Inferior parietal cortex (tissue), 1 donor: ENCODE results near the gene SARDH.
"Not testable (repeated sequence)": the region's sequence is repeated elsewhere in the genome, so short reads cannot be mapped to it uniquely, and the experiment has no call there.

Source experiments
- DNase-seq: peaks from one replicate; pipeline ENCODE4 v3.0.0-alpha.2; 2016; ENCODE audit errors: extremely low spot score

SARDH gene

GRCh38 chr9:133632806-133633680 is 105.1 kb downstream of the SARDH start:
- no peak for DNase-seq

- no peak for DNase-seq
Observed at GRCh38 chr9:133631111-133631510, 107.0 kb downstream of the SARDH start.

- no peak for DNase-seq
Observed at GRCh38 chr9:133629221-133630110, 108.7 kb downstream of the SARDH start.

- DNase-seq: no peak
Observed at GRCh38 chr9:133628766-133629165, 109.4 kb downstream of the SARDH start.

- DNase-seq: no peak
Observed at GRCh38 chr9:133627341-133627740, 110.8 kb downstream of the SARDH start.

- not testable (repeated sequence) for DNase-seq
Observed at GRCh38 chr9:133626008-133626407, 112.1 kb downstream of the SARDH start.

GRCh38 chr9:133622555-133622954 is 115.6 kb downstream of the SARDH start:
- DNase-seq: no peak

GRCh38 chr9:133621725-133622267 is 116.4 kb downstream of the SARDH start:
- DNase-seq: no peak

GRCh38 chr9:133619791-133620190 is 118.4 kb downstream of the SARDH start:
- no peak for DNase-seq

GRCh38 chr9:133618726-133619125 is 119.4 kb downstream of the SARDH start:
- no peak for DNase-seq

GRCh38 chr9:133616643-133617405 is 121.3 kb downstream of the SARDH start:
- DNase-seq: no peak

- no peak for DNase-seq
Observed at GRCh38 chr9:133615606-133616188, 122.5 kb downstream of the SARDH start.

- no peak for DNase-seq
Observed at GRCh38 chr9:133615186-133615585, 123.0 kb downstream of the SARDH start.

- DNase-seq: no peak
Observed at GRCh38 chr9:133614678-133615077, 123.5 kb downstream of the SARDH start.

GRCh38 chr9:133614056-133614455 is 124.1 kb downstream of the SARDH start:
- no peak for DNase-seq
